ENCODE measurements around the gene UNC119.

Gene UNC119

GRCh38 chr17:28544402-28545140 lies 7.9 kb downstream of the UNC119 start:
- FAIRE-seq (no peak), DNase-seq (ENCODE audit: low spot score) (no peak)

DNA sequence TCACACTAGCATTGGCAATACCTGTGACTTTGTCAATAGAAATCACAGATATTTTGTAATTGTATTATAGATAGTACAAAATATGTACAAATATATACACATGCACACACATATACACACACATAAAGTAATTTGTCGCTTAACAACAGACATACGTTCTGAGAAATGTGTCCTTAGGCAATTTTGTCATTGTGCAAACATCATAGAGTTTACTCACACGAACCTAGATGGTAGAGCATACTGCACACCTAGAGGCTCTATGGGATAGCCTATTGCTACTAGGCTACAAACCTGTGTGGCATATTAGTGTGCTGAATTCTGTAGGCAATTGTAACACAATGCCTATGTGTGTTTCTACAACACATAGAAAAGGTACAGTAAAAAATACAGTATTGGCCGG lies 11.0 kb downstream of the UNC119 start:
- FAIRE-seq (no peak), DNase-seq (ENCODE audit: low spot score) (no peak)

GRCh38 chr17:28540231-28540630 lies 12.2 kb downstream of the UNC119 start:
- DNase-seq (ENCODE audit: low spot score) = no peak
- FAIRE-seq = no peak

- DNase-seq (ENCODE audit: low spot score) (no peak), FAIRE-seq (no peak)
These were observed 14.0 kb downstream of the UNC119 start for GRCh38 chr17:28538296-28538895.

GRCh38 chr17:28537219-28537610 lies 15.2 kb downstream of the UNC119 start:
- FAIRE-seq = no peak
- DNase-seq (ENCODE audit: low spot score) = no peak

DNA sequence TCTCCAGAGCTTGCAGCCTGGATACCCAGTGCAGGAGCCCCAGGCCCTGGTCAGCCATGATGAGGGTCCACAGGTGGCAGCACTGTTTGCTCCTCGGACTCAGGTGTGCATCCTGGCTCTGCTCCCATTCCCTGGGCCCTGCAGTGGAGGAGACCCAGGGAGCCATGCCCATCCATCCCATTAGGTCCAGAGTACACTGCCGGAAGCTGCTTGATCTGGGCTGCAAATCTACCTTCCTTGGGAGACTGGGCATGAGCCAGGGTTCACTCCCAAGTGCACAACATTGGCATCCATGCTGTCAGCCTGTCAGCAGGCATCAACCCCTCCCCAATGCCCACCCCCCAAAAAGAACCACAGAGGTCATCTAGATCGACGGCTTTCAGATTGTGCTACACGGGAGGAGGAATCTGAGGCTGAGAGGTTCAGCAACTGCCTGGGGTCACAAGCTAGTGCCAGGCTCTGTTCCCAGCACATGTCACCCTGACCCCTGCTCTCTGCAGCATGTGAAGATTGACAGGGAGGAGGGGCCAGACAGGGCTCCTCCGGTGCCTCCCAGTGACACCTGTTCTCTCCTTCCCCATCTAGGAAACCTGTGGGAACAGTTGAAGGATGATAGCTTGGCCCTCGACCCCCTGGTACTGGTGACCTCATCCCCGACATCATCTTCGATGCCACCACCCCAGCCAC lies 15.7 kb downstream of the UNC119 start:
- no peak for FAIRE-seq
- DNase-seq (ENCODE audit: low spot score) = no peak

DNA sequence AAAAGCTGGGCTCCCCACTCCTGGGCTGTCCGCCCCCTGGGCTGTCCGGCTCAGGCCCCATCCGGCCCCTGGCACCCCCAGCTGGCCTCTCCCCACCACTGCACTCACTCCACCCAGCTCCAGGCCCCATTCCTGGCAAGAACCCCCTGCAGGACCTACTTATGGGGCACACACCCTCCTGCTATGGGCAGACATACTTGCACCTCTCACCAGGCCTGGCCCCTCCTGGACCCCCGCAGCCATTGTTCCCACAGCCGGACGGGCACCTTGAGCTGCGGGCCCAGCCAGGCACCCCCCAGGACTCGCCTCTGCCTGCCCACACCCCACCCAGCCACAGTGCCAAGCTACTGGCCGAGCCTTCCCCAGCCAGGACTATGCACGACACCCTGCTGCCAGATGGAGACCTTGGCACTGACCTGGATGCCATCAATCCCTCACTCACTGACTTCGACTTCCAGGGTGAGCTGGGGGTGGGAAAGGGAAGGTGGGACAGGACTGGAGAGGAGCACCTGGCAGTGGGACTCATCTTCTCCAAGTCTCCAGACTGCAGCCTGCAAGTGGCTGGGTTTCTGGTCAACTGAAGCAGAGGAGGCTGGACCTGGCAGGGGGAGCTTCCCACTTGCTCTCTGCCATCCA lies 17.6 kb downstream of the UNC119 start:
- no peak for DNase-seq (ENCODE audit: low spot score)
- FAIRE-seq = no peak

GRCh38 chr17:28533091-28533807 lies 19.2 kb downstream of the UNC119 start:
- no peak for DNase-seq (ENCODE audit: low spot score)

GRCh38 chr17:28532050-28532960 lies 20.1 kb downstream of the UNC119 start:
- no peak for FAIRE-seq
- DNase-seq (ENCODE audit: low spot score) = no peak

More at GRCh38 chr17:28533091-28533807, 19.2 kb downstream of the UNC119 start:
- peak; percentile 65 for FAIRE-seq

DNA sequence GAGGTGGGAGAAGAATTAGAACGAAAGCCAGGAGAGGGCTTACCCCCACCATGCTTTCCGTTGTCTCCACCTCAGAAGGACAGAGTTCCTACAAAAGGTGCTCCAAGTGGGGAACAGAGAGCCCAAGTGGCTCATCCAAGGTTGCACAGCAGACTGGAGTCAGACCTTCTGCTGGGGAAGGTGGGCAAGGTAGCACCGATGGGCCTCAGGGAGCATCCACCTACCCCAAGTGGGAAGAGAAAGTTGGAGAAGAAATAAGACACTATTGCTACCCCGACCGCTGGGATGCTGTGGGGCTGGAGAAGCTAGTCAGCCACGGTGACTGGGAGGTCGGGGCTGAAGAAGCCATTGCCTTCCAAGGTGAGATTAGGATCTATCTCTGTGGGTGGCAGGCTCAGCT lies 21.5 kb downstream of the UNC119 start:
- no peak for FAIRE-seq
- no peak for DNase-seq (ENCODE audit: low spot score)

DNA sequence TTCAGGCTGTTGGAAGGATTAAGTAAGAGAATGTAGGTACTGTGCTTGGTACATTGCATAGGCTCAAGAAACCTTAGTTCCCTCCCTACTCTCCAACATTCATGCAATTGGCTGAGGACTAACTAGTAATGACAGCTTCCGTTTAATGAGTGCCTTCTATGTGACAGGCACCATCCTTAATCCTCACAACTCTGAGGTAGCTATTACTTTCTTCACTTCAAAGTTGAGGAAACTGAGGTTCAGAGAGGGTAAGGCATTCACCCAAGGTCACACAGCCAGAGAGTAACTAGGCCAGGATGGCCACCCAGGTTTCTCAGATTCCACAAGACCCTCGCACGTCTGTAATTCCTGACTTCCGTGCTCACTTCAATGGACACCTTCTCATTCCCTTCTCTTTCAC lies 22.2 kb downstream of the UNC119 start:
- DNase-seq (ENCODE audit: low spot score) = no peak
- FAIRE-seq = no peak

DNA sequence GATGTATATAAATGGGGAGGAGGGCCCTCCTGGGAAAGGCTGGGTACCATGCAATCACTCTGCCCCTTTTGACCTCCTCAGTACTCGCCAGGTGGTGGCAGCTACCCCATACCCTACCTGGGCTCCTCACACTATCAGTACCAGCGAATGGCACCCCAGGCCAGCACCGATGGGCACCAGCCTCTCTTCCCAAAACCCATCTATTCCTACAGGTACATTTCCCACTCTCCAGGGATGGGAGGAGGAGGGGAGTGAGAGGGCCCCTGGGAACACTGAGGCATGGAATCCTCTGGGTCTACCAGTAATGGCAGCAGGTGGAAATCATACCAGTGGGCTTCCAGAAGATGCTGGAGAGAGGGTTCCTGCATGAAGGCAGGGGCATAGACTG lies 23.4 kb downstream of the UNC119 start:
- DNase-seq (ENCODE audit: low spot score) = no peak
- FAIRE-seq = no peak

DNA sequence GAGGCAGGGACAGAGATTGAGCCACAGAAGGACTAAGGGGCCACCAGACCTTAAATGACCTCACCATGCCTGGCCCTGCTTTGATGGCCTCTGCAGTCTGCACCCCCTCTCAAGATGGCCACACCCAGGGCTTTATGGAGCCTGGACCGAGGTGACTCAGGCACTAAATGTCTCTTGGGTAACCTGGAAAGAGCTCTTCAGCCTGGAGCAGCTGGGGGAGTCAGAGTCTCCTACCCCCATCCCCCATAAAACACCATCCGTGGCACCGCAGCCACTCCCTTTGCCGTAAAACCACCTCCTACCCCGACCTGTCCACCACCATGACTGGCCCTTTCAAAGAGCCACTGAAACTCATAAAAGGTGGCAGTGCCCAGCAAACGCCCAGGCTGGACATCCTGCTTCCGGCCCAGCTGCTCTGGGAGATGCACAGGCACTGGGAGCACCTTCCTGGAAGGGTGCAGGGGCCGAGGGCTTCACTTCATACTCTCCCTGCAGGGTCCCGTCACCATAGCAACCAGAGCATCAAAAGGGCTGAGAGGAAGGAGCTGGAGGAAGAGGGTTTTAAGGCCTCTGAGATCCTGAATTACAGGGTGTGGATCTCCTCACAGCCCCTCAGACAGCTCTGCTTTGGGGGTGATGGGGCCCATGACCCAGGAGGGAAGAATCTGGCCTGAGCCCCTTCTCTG lies 24.0 kb downstream of the UNC119 start:
- FAIRE-seq (no peak), DNase-seq (ENCODE audit: low spot score) (no peak)

DNA sequence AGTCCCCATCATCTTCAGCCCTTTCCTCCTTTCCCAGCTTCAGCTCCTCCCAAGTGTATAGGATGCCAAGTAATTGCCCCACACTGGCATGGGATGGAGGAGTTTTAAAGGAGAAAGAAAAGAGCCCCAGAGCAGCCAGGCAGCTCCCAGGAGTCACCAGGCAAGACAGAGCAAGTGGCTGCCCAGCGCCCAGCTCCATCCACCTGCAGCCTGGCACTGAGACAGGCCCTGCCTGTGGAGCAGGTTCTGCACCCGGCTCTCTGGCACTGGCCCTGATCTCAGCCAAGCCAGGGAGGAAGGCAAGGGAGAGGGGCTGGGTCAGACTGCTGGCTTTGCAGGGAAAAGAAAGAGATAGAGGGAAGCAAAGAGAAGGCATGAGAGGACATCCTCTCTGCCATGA lies 24.6 kb downstream of the UNC119 start:
- FAIRE-seq (no peak), DNase-seq (ENCODE audit: low spot score) (no peak)

DNA sequence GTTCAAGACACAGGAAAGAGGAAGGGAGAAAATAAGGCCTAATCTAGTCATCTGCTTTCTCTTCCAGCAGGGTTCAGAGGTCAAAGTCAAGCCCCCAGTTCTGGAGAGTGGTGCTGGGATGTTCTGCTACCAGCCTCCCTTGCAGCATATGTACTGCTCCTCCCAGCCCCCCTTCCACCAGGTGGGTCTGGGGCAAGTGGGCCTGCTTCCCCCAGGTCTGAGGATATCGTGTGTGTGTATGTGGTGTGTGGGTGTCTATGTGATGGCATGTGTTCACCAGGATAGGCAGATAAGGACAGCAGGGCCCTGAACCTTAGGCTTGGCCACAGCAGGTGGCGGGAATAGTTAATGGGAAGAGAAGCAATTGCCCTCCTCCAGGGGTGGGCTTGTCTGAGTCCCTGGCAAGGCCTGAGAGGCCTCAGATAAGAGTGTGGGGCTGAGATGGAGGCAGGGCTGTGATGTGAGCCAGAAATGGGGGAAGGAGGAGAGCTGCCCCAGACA lies 25.2 kb downstream of the UNC119 start:
- no peak for FAIRE-seq

DNA sequence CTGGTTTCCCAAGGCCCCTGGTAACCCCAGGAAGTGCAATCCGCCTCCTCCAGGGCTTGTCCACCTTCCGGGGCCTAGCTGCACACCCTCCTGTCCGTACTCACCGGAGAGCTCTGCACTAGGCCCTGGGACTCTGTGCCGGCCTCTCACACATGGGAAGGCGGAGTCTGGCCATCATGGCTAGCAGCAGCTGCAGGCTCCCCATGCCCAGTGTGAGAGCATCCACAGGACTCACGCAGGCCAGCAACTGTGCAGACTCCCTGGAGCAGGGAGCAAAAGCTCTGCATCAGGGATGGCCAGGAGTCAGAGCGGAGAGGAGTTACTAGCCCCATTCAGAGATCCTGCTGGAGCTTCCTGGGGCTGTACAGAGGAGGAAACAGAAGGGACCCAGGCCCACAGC lies 26.0 kb downstream of the UNC119 start:
- FAIRE-seq = no peak

More for the DNA sequence above, 25.2 kb downstream of the UNC119 start:
- DNase-seq (ENCODE audit: low spot score) = no peak

GRCh38 chr17:28524476-28525424 lies 27.7 kb downstream of the UNC119 start:
- DNase-seq (ENCODE audit: low spot score) (peak; percentile 26), FAIRE-seq (no peak)

More for the DNA sequence above, 26.0 kb downstream of the UNC119 start:
- DNase-seq (ENCODE audit: low spot score) = no peak

- FAIRE-seq = no peak
These were observed 28.5 kb downstream of the UNC119 start for GRCh38 chr17:28523876-28524275.

More at GRCh38 chr17:28523876-28524275, 28.5 kb downstream of the UNC119 start:
- no peak for DNase-seq (ENCODE audit: low spot score)
